IPS-18c (cell line): ENCODE data around the gene TSSC4.

Experiments used
- H3K4me3 ChIP-seq: 2 replicates; pipeline ENCODE4 v1.7.0; 2013; ENCODE audit warnings: low read depth, mild to moderate bottlenecking, low read length, moderate library complexity; ENCODE audit not compliant: insufficient read depth
- H3K9me3 ChIP-seq: one replicate; pipeline ENCODE4 v1.6.1; 2013; ENCODE audit warnings: mild to moderate bottlenecking, low read length, moderate library complexity; ENCODE audit not compliant: control insufficient read depth, insufficient read depth

Gene TSSC4

DNA sequence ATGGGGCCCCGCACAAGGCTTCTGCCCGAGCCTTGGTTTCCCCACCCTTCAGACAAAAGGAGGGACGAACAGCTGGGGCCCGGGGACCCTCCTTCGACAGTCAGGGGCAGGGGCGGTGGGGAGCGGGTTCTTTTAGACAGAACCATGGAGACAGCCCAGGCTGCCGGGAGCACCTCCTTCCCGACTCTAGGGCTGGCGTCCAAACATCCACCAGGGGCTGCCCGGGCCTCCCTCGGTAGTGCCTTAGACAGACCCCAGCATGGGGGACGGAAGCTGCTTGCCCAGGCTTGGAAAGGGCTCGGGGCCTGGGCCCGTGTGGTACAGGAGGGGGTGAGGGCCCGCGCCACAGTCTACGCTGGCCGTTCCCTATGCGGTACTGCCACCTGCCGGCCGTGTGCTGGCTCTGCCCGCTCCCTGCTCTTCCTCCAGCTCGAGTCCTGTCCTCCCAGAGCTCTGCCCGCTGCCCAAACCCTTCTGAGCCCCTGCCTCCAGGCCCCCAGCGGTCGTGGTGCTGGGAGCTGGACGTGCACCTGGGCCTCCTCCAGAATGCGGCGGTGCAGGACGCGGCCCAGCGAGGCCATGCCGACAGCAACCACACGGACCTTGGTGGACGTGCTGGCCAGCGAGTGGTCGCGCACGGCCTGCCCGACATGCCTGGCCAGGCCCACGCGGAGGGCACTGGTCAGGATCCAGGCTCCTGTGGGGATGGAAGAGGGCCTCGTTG lies 20.1 kb downstream of the TSSC4 start:
- Histone ChIP-seq H3K9me3 (peaks cover 5% of the 10 kb centered on the region), H3K4me3 (no peak overlapping the region)

DNA sequence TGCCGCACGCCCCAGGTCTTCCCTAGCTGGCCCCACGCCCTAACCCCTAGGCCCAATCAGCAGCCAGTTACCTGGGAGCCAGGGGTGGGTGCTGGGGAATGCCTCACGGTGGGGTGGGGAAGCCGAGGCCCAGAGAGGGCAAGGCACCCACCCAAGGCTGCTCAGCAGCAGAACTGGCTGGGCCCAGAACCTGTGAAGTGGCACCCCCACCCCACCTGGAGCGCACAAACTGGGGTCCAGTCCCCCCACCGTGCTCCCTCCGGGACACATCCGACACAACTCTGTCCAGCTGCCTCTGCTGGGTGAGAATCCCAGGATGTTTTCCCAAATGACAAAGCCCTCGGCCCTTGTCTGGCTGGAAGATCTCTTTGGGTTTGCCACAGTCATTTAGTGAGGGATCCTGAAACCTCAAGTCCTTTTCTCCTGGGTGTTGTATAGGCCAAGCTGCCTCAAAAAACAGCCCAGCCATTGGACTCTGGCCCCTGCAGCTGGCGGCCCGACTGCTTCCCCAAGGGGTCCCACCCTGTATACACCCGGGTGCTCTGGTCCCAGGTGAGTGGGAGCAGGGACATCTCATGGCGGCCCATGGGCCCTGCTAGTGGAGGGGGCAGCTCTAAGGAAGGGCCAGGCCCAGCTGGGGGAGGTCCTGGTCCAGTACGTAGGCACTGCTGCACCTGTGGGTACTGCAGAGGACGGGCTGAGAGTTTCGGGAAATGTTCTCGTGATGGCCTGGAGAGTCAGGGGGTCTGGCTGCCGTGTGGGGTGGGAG lies 20.9 kb downstream of the TSSC4 start:
- H3K9me3 ChIP-seq = peaks cover 5% of the 10 kb centered on the region
- H3K4me3 ChIP-seq = no peak overlapping the region

DNA sequence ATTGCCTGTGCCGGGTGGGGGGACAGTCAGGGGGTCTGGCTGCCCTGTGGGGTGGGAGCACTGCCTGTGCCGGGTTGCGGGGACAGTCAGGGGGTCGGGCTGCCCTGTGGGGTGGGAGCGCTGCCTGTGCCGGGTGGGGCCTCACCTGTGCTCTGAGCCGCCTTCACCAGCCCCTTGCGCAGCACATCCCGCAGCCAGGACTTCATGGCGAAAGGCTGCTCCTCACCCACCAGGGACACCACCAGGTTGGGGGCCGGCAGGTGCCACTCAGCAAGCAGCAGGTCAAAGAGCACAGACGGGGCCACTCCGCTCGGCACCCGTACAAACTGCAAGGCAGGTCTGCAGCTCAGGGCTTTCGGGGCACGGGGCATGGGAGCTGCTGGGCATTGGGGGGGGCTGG lies 21.4 kb downstream of the TSSC4 start:
- Histone ChIP-seq H3K4me3 (no peak overlapping the region), H3K9me3 (peaks cover 5% of the 10 kb centered on the region)

DNA sequence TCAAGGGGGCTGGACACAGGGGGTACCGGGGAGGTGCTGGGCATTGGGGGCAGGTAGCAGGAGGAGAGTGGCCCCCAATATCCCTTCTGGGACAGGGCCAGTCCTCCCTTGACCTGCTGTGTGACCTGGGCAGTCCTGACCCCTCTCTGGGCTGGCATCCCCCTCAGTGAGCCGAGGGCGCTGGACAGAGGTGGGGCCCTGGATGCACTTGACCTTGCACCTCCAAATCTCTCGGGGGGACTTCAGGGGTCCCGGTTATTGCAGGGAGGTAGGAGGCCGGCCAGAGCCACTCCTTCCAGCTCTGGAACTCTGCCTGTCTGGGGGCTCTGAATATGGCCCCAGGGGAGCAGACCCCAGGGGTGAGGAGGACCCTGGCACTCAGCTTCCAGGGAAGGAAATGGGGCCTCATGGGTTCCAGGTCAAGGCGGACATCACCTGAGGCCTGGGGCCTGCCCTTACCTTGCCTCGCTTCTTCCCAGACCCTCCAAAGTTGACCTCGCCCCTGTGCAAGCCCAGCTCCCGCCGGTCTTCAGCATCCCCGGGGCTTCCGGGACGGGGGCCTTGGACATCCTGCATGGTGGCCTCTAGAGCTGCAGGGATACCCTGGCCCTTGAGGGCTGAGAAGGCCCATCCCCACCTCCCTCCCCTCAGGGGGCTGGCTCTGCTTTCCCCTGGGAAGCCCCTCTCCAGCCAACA lies 22.1 kb downstream of the TSSC4 start:
- Histone ChIP-seq H3K4me3 (no peak overlapping the region), H3K9me3 (peaks cover 5% of the 10 kb centered on the region)

DNA sequence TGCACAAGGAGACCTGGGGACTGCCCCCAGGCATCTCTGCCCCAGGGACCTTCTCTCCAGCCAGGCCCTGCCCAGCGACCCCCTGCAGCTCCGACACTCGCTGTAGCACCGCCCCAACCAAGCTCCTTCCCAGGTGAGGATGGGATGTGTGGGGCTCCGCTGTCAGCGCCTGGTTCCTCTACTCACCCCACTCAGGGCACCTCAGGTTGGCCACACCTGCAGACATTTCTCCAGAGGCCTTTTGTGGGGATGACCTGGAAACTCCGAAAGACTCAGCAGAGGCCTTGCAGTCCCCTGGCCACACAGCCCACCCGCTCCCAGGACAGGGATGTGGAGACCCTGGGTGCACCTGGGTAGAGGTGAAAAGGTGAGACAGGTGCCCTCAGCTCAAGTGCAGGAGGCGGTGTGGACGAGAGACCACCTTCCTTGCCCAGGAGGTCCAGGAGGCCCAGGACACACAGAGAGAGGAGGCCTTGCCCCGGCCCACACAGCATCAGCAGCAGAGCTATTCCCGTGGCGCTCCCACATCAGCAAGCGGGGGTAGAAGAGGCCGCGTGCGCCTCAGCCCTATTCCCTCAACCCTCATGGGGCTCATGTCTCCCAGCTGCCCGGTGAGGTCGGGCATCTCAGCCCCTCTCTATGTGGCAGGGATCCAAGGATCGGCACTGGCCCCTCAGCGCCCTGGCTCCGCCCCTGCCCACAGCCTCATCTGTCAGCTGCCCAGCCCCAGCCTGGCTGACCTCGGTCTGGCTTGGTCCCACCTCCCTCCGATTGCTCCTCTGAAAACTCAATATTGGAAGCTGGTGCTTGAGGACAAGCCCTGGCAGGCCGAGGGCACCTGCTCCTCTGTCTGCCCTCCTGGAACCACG lies 22.8 kb downstream of the TSSC4 start:
- Histone ChIP-seq H3K4me3 (no peak overlapping the region), H3K9me3 (peaks cover 5% of the 10 kb centered on the region)

DNA sequence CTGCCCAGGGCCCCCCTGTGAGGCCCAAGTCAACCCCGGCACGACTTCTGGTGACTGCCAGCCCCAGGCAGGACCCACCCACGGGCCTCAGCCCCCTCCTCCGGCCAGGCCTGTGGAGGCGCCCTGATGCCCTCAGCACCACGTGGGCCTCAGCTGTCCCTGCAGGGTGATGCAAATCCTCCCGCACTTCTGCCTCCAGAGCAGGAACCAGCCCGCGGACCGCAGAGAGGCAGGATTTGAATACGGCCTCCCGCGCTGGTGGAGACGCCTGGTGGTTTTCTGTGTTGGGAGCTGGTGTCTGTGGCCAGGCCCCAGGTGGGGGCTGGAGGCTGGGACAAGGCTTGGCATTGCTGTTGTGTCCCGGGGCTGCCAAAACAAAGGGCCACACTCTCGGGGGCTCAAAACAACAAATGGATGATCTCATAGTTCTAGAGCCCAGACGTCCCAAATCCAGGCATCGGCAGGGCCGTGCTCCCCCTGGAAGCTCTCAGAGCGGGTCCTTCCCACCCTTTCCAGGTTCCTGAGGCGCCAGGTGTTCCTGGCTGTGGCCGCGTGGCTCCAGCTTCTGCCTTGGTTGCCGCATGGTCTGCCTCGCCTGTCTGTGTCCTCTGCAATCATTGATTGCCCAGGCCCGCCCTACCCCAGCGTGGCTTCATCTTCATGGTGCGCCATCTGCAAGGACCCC lies 24.4 kb downstream of the TSSC4 start:
- H3K9me3 ChIP-seq = peaks cover 5% of the 10 kb centered on the region
- no peak overlapping the region for H3K4me3 ChIP-seq

DNA sequence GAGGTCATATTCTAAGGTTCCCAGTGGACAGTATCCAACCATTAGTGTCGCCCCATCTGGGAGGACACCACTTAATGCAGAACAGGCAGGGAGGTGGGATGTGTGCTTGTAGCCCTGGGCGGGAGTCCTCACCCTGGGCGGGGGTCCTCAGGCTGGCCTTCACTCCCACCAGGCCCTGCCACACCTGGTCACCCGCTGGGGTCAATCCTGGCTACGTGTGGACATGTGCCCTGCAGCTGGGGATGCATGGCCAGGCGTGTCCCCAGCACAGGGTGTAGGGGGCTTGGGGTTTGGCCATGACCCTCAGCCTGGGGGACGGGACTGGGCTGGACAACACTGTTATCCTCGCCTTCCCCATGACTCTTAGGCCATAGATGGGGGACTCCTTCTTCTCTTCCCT lies 25.0 kb downstream of the TSSC4 start:
- no peak overlapping the region for H3K4me3 ChIP-seq
- H3K9me3 ChIP-seq = peaks cover 5% of the 10 kb centered on the region

DNA sequence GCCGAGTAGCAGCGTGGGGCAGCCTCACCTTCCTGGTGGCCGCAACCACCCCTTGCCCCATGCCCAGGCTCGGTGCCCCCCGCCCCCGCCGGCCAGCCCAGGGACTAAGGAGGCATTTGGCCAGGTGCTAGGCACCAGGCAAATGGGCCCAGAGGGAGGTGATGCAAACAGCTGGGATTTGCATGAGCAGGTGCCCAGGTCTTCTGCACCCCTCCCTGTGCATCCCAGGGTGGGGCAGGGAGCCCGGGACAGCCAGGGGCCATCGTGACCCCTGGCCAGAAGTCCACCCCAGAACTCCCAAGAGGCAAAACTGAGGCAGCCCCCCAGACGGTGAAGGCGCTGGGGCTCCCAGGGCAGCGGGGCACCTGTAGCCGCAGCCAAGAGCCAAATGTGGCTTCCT lies 25.7 kb downstream of the TSSC4 start:
- Histone ChIP-seq H3K4me3 (no peak overlapping the region), H3K9me3 (peaks cover 5% of the 10 kb centered on the region)

DNA sequence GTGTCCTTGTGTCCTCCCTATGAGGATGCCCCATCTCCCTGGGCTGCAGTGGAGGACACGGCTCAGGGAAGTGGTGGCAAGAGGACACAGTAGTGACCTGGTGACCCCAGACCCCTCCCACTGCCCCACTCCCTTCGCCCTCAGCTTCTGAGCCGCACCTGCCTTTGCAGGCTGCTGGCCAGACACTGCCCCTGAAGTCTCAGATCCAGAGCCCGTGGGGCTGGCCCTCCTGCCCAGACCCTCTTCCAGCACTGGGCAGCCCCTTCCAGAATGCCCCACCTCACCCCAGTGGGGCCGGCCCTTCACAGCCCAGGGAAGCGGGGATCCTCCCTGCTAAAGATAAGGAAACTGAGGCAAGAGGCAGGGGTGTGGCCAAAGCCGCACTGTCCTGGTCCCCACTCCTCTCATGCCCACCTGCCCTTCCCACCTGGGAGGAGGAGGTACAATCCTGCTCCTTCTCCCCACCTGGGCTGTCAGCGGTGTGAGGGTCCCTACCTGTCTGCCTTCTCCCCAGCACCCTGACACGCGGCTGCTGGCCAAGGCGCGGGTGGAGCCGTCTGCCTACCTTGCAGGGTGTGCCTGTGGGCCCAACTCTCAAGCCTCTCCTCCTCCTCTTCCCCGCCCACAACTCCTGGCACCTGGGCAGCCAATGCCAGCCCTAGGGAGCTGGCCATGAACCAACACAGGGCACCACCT lies 26.4 kb downstream of the TSSC4 start:
- Histone ChIP-seq H3K4me3 (no peak overlapping the region), H3K9me3 (peaks cover 4% of the 10 kb centered on the region)

DNA sequence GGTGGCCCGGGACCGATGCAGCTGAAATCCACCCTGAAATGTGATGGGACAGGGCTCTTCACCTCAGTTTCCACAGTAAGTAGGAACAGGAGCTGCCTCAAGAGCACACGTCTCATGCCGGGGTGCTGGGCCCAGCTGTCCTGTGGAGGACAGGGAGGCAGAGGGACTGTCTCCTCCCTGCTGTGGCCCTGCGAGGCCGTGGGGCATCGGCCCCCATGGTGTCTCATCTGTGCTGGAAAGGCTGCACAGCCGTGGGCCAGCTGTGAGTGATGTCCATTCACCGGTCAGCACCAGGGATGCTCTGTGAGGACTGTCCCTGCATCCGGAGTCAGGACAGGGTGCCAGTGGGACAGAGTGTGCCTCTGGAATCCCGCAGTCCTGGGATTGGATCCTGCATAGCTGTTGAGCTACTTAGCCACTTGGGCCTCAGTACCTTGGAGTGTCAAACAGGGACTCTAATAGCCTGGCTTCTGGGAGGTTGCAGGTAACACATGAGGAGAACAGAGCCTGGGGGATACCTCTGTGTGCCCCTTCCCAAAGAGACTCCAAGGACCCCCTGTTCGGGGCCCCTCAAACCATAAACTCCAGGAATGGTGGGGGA lies 27.3 kb downstream of the TSSC4 start:
- H3K9me3 ChIP-seq = peaks cover 2% of the 10 kb centered on the region
- H3K4me3 ChIP-seq = no peak overlapping the region

DNA sequence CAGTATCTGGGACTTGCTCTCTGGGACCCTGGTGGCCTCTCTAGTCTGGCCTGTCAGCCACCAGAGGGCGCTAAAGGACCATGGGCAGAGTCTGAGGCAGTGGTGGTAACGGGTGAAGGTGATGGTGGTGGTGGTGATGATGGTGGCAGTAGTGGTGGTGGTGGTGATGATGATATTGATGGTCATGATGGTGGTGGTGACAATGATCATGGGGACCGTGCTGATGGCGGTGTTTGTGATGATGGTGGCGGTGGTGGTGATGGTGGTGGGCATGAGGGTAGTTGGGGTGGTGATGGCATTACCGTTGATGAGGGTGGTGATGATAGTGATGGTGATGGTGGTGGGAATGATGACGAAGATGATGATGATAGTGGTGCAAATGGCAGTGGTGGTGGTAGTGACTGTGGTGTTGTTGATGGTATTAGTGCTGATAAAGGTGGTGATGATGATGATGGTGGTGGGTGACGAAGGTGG lies 27.8 kb downstream of the TSSC4 start:
- Histone ChIP-seq H3K4me3 (no peak overlapping the region), H3K9me3 (peaks cover 2% of the 10 kb centered on the region)

DNA sequence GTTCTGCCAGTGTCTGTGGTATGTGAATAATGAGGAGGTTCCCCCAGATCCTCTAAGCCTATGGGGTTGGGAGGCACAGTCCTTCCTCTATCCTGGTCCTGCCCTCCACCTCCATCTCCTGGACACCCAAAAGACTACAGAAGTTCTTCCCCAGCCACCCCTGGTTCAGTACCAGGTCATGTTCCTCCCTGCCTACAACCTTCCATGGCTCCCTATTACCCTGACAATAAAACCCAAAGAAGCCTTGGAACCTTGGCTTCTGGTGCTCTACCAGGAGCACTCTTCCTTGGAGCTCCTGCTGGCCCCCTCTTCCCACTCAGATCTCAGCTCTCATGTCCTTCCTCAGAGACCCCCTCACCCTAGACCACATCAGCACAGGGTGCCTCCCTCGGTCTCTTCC lies 30.8 kb downstream of the TSSC4 start:
- Histone ChIP-seq H3K4me3 (no peak overlapping the region), H3K9me3 (peaks cover 2% of the 10 kb centered on the region)

DNA sequence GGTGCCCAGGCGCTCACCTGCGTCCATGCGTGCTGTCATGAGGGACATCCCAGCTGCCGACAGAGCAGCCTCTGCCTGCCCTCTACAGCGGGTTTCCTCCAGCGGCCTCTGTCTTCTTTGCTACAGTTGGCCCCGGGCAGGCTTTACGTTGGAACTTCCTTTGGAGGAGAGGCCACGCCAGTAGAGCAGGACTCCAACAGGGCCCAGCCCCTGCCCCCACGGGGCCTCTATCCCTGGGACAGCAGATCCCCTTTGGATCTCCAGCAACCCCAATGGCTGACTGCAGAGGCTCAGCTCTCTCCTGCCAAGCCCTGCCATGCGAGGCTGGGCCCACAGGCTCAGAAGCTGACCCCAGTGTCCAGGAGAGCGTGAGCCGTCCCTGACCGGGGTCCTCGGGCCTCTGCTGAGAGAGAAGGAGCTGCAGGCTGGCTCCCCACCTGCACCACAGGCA lies 31.6 kb downstream of the TSSC4 start:
- Histone ChIP-seq H3K9me3 (peaks cover 2% of the 10 kb centered on the region), H3K4me3 (no peak overlapping the region)

DNA sequence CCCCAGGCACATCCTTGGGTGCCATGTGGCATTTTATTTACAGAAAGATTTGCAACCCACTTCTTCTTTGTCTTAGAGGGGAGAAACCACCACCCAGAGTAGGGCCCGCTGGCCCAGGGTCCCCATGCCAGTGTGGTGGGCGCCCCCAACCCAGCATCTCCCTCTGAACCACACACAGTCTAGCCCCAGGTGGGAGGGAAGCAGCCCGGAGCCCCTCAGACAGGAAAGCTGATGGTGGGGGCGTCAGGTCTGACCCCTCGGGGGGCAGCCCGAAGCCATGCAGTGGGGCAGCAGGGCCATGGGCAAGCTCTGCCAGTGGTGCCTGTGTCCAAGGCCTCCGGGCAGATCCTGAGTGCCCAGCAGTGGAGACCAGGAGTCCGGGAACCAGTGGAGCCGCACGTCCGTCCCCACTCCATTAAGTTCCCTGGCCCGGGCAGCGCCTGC lies 32.1 kb downstream of the TSSC4 start:
- peaks cover 2% of the 10 kb centered on the region for H3K9me3 ChIP-seq
- no peak overlapping the region for H3K4me3 ChIP-seq

DNA sequence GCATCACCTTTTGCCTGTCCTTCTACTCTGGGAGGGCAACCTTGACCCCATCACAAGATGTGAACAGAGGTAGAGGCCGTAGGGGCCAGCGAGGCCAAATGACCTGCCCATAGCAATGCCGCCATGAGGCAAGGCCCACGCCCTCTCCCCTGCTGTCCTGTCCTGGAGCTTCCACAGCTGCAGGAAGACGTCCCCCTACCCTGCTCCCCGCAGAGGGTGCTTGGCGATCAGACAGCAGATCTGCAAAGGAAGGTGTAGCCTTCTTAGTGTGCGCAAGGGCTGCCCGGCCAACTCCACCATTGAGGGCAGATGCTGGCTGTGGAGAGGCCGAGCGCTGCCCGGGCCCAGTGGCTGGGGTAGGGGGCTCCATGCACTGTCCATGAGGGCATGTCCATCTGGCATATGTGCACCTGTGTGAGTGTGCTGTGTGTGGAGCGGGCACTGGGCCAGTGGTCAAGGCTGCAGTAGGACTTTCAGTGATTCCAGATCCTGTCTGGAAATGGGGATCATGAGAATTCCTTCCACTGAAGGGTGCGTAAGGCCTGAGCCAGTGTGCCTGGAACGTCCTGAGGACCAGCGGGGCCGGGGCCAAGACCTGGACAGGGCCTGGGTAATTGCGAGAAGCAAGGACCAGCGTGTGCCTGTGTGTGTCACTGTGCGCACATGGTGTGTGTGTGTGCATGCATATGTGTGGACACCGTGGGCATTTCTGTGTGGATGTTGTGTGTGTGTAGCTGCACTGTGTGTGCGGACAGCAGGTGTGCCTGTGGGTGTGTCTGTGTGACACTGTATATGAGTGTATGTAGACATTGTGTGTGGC lies 32.8 kb downstream of the TSSC4 start:
- no peak overlapping the region for H3K4me3 ChIP-seq
- H3K9me3 ChIP-seq = peaks cover 2% of the 10 kb centered on the region
